B cell (primary cell): ENCODE results near the gene ANO2. TPM values are rescaled to one million over a fixed set of nuclear protein-coding genes. Genes with fewer than 3 reads are reported as not detected.

Source experiments
- ATAC-seq: fragments of 200-7000 bp; cut with Tn5 transposase; one replicate; pipeline ENCODE4 v1.10.0; 2021; ENCODE audit warnings: low read depth, mild to moderate bottlenecking, moderate number of reproducible peaks, moderate library complexity
- CTCF ChIA-PET: fragments of 350-600 bp; sonication (Branson Sonifier 250); formaldehyde crosslinking; loops from one replicate; lab custom pipeline; 2021; ENCODE audit warnings: antibody characterized with exemption, inconsistent platforms; lab: Charles Lee
- POLR2A ChIA-PET: fragments of 350-600 bp; sonication (Branson Sonifier 250); formaldehyde crosslinking; loops from one replicate; lab custom pipeline; 2021; ENCODE audit warnings: antibody characterized with exemption; lab: Charles Lee
- DNase-seq: peaks from one replicate; pipeline ENCODE4 v3.0.0; 2013
- H2AFZ ChIP-seq: 2 replicates; pipeline ENCODE4 v1.6.1; 2012; ENCODE audit warnings: mild to moderate bottlenecking, low read depth, low read length; ENCODE audit not compliant: insufficient read depth, poor library complexity, severe bottlenecking
- H3K27ac ChIP-seq, 2 donors: 1 replicate in 1 of 2; 2 replicates in 1 of 2; pipeline ENCODE4 v1.5.1; 2012 to 2013; ENCODE audit warnings: low read length in 2 of 2, mild to moderate bottlenecking in 2 of 2, moderate library complexity in 1 of 2
- H3K27me3 ChIP-seq, 4 experiments: fragments of 200-600 bp in 1 of 4; sonication (generic) in 1 of 4; replicated peaks in 1 of 4; 1 replicate in 2 of 4; 2 replicates in 2 of 4; pipeline versions ENCODE4 v1.6.1 to v1.7.0; 2013 to 2016; ENCODE audit warnings: low read length in 3 of 4, mild to moderate bottlenecking in 2 of 4, mixed read lengths in 1 of 4, moderate library complexity in 1 of 4; ENCODE audit not compliant: insufficient read depth in 4 of 4, control insufficient read depth in 3 of 4; ENCODE audit errors: control extremely low read depth in 1 of 4
- H3K36me3 ChIP-seq, 2 experiments: replicated peaks in 1 of 2; 1 replicate in 1 of 2; 2 replicates in 1 of 2; pipeline versions ENCODE4 v1.6.1 to v1.7.1; 2013; ENCODE audit warnings: low read length in 1 of 2; ENCODE audit not compliant: insufficient read depth in 2 of 2, control insufficient read depth in 1 of 2; ENCODE audit errors: control extremely low read depth in 1 of 2, extremely low read depth in 1 of 2
- H3K4me1 ChIP-seq, 2 donors: fragments of 200-600 bp in 1 of 2; sonication (generic) in 1 of 2; 1 replicate in 1 of 2; 2 replicates in 1 of 2; pipeline versions ENCODE4 v1.5.1 to v1.6.1; 2013 to 2017; ENCODE audit warnings: low read length in 2 of 2; ENCODE audit not compliant: control insufficient read depth in 2 of 2, insufficient read depth in 2 of 2
- H3K4me2 ChIP-seq: replicated peaks from 2 replicates; pipeline ENCODE3; 2012; ENCODE audit warnings: mild to moderate bottlenecking, low read depth, low read length; ENCODE audit not compliant: poor library complexity, severe bottlenecking
- H3K4me3 ChIP-seq, 5 experiments: fragments of 200-600 bp in 1 of 5; sonication (generic) in 1 of 5; 1 replicate in 3 of 5; 2 replicates in 2 of 5; pipeline versions ENCODE4 v1.5.1 to v1.7.0; 2011 to 2016; ENCODE audit warnings: low read length in 4 of 5, mild to moderate bottlenecking in 4 of 5, low read depth in 2 of 5, control low read depth in 1 of 5, moderate library complexity in 1 of 5; ENCODE audit not compliant: insufficient read depth in 1 of 5; ENCODE audit errors: control extremely low read depth in 1 of 5, extremely low read depth in 1 of 5
- H3K79me2 ChIP-seq: fragments of 200-600 bp; sonication (generic); one replicate; pipeline ENCODE4 v1.6.0; 2016; ENCODE audit warnings: low read length; ENCODE audit not compliant: control insufficient read depth, insufficient read depth
- H3K9ac ChIP-seq: fragments of 200-600 bp; sonication (generic); 2 replicates; pipeline ENCODE4 v1.6.1; 2017; ENCODE audit warnings: mild to moderate bottlenecking, low read length, moderate library complexity
- H3K9me3 ChIP-seq, 3 donors: one replicate each; pipeline versions ENCODE4 v1.6.1 to v1.7.1; 2013; ENCODE audit warnings: low read length in 2 of 3; ENCODE audit not compliant: control insufficient read depth in 2 of 3, insufficient read depth in 1 of 3; ENCODE audit errors: control extremely low read depth in 1 of 3
- H4K20me1 ChIP-seq: 2 replicates; pipeline ENCODE4 v1.6.0; 2012; ENCODE audit warnings: mild to moderate bottlenecking, low read length; ENCODE audit not compliant: insufficient read depth, control insufficient read depth, poor library complexity, severe bottlenecking
- H3K27ac Mint-ChIP-seq: one replicate; pipeline ENCODE4 v1.8.0; 2021; ENCODE audit warnings: mixed read lengths
- H3K27me3 Mint-ChIP-seq: one replicate; pipeline ENCODE4 v1.8.0; 2021; ENCODE audit warnings: mixed read lengths
- H3K4me1 Mint-ChIP-seq: one replicate; pipeline ENCODE4 v1.8.0; 2021; ENCODE audit warnings: mixed read lengths
- H3K4me3 Mint-ChIP-seq: one replicate; pipeline ENCODE4 v1.8.0; 2021; ENCODE audit warnings: mixed read lengths
- H3K9me3 Mint-ChIP-seq: one replicate; pipeline ENCODE4 v1.8.0; 2022; ENCODE audit warnings: mixed read lengths; ENCODE audit not compliant: insufficient read depth
- CTCF ChIP-seq: fragments of 200-600 bp; IDR thresholded peaks from one replicate; pipeline ENCODE4 v1.8.0; 2022; ENCODE audit warnings: antibody characterized with exemption, mild to moderate bottlenecking
- EZH2 ChIP-seq: IDR thresholded peaks from 2 replicates; pipeline ENCODE4 v1.6.1; 2012; ENCODE audit warnings: borderline replicate concordance, low read depth, mild to moderate bottlenecking, moderate library complexity, low read length; ENCODE audit not compliant: insufficient read depth, poor library complexity, severe bottlenecking
- WGBS: methylation state at CpG from one replicate; pipeline ENCODE4 v1.1.5; 2013; ENCODE audit warnings: missing lambda C conversion rate; ENCODE audit not compliant: insufficient coverage; 5-methylcytosine and 5-hydroxymethylcytosine counted together
- intact Hi-C: fragments of 100-400 bp; cut with micrococcal nuclease; formaldehyde crosslinking; loops from one replicate; pipeline ENCODE4 v1.10.0; 2022
- polyA plus RNA-seq: library from polyadenylated mRNA; depleted of rRNA; stranded (reverse); fragments of >200 nt; gene quantifications from 2 replicates; pipeline ENCODE4 v1.2.3, GENCODE V29; 2012
- total RNA-seq, 2 donors: library from RNA; stranded (reverse); fragments of 120-200 nt in 1 of 2; gene quantifications; 1 replicate in 1 of 2; 2 replicates in 1 of 2; pipeline versions ENCODE4 v1.2.3 to v1.2.4, GENCODE V29; 2013 to 2022

ANO2 gene
- total and polyA plus RNA-seq, 2 donors (not counting 1 experiment from before 2014, with no cell fraction given), result not detected

DNA sequence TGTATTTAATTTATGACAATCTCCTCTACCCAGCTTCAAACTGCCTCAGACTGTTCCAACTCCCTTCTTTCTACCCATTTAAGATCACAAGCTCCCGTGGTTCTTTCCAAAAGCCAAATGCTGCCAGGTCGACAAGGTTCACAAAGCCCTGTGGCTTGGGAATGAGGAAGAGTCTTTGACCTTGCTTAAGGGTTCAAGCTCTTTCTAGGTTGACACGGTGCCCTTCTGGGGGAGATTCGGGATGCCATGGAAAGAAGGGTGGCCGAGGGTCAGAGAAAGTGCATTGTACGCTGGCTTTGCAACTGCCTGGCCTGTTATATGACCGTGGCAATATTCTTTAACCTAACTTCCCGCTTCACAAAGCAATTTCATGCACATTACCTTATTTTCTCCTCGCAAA is 239.3 kb downstream of the ANO2 start:
- H3K4me3 ChIP-seq, result no peak overlapping the region
- H3K9ac ChIP-seq, result no peak overlapping the region
- no peak overlapping the region for H2AFZ ChIP-seq
- intact Hi-C loops, result no loop called here
- H3K9me3 ChIP-seq, result no peaks in the 10 kb centered on the region
- no peak overlapping the region for H3K4me2 ChIP-seq
- Mint-ChIP-seq H3K4me1 (no peaks in the 10 kb centered on the region), H3K27ac (no peak overlapping the region), H3K4me3 (no peak overlapping the region), H3K27me3 (peaks cover 7% of the 10 kb centered on the region), H3K9me3 (peaks cover 2% of the 10 kb centered on the region)
- no peaks in the 10 kb centered on the region for H3K36me3 ChIP-seq
- H3K27ac ChIP-seq, result no peak overlapping the region
- POLR2A ChIA-PET, result no interaction called here
- ATAC-seq, result no peak
- DNase-seq, result no peak
- no peaks in the 10 kb centered on the region for H3K79me2 ChIP-seq
- no peaks in the 10 kb centered on the region for H4K20me1 ChIP-seq
- CTCF ChIA-PET, result no interaction called here
- H3K4me1 ChIP-seq, result no peaks in the 10 kb centered on the region
- 80% methylated on average over 8 of the region's 9 CpGs for WGBS
- TF ChIP-seq EZH2, result no peak
- no peak for TF ChIP-seq CTCF
- H3K27me3 ChIP-seq, result no peaks in the 10 kb centered on the region

GRCh38 chr12:5694759-5695409 is 250.2 kb downstream of the ANO2 start:
- Mint-ChIP-seq H3K4me3 (no peak overlapping the region), H3K27me3 (peaks cover 8% of the 10 kb centered on the region), H3K27ac (no peak overlapping the region), H3K4me1 (no peaks in the 10 kb centered on the region), H3K9me3 (no peaks in the 10 kb centered on the region)
- no peaks in the 10 kb centered on the region for H4K20me1 ChIP-seq
- peaks cover 0 to 8% (median 0%) of the 10 kb centered on the region in 3 donors for H3K9me3 ChIP-seq
- intact Hi-C loops, result no loop called here
- H3K4me2 ChIP-seq, result no peak overlapping the region
- no peaks in the 10 kb centered on the region for H3K79me2 ChIP-seq
- no peak for DNase-seq
- H3K4me3 ChIP-seq, result no peak overlapping the region
- no peak overlapping the region for H3K27ac ChIP-seq
- H3K36me3 ChIP-seq, result no peaks in the 10 kb centered on the region
- H3K9ac ChIP-seq, result no peak overlapping the region
- WGBS, result 83% methylated on average over 5 of the region's 6 CpGs
- TF ChIP-seq EZH2 (no peak), CTCF (no peak)
- POLR2A ChIA-PET, result no interaction called here
- no peaks in the 10 kb centered on the region for H3K27me3 ChIP-seq
- no peaks in the 10 kb centered on the region for H3K4me1 ChIP-seq
- CTCF ChIA-PET, result no interaction called here
- no peak for ATAC-seq
- H2AFZ ChIP-seq, result no peak overlapping the region
